GF-D8 (cell line): ENCODE measurements around the gene OGDH.
"Not testable (repeated sequence)": the region's sequence is repeated elsewhere in the genome, so short reads cannot be mapped to it uniquely, and the experiment has no call there.

Experiments used
- DNase-seq: peaks from one replicate; lab custom pipeline; 2025; lab: John Stamatoyannopoulos, UW

Gene OGDH

DNA sequence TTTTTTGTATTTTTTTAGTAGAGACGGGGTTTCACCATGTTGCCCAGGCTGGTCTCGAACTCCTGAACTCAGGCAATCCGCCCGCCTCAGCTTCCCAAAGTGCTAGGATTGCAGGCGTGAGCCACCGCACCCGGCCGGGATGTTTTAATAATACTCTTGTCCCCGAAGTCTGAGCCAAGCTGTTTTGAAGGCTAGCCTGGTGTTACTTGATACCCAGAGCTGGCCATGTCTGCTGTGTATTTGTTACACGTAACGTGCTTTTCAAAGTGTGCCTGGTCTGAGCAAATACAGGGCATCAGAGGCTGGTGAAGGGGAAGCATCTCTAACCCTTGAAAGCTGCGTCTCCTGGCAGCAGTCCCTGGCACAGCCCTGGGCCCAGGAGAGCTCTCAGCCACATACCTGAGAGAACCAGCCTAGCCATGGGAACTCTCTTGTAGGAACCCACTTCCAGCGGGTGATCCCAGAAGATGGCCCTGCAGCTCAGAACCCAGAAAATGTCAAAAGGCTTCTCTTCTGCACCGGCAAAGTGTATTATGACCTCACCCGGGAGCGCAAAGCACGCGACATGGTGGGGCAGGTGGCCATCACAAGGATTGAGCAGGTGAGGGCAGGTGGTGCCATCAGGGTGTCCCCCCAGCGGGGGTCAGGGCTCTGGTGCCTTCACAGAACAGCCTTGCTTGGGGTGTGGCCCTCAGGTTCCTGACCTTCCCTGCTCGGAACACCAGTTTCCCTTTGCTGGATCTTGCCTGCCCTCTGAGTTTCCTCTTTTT is 100.5 kb downstream of the OGDH start:
- no peak for DNase-seq

- no peak for DNase-seq
These were observed 101.3 kb downstream of the OGDH start for GRCh38 chr7:44707558-44708230.

DNA sequence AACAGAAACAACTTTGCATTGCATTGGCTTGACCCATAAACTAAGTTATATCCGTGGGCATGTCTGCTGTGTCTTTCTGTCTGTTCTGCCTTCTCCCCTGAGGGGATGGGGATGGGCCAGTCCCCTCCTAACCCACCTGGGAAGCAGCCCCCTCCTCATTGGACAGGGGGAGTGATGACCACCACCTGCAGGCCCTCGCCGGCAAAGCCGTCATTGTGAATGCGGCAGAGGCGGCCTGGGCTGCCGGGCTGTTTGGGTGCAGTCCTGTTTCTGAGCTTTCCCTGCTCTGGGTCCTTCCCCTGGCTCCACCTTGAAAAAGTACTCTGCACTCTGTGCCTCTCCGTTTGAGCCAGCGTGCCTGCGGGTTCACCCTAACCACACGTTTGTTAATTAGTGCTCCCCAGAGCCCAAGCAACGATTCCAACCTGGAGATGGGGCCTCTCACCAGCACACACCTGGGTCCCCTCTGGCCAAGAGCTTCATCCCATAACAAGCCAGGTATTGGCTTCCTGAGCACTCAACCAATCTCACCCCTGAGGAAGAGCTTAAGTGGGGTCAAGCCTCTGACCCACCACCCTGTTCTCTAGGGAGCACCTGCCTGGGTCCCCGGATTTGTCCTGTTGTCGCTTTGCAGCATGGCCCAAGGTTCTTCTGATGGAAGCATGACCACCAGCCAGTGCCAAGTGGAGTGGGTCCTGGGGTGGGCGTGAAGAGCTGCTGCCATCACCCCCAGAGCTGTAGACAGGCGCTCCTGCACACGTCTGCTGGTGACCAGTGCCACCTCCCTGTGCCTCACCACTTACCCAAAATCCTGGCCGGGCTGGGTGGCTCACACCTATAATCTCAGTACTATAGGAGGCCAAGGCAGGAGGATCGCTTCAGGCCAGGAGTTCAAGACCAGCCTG is 102.8 kb downstream of the OGDH start:
- no peak for DNase-seq

GRCh38 chr7:44709945-44710596 is 103.6 kb downstream of the OGDH start:
- DNase-seq: no peak

DNA sequence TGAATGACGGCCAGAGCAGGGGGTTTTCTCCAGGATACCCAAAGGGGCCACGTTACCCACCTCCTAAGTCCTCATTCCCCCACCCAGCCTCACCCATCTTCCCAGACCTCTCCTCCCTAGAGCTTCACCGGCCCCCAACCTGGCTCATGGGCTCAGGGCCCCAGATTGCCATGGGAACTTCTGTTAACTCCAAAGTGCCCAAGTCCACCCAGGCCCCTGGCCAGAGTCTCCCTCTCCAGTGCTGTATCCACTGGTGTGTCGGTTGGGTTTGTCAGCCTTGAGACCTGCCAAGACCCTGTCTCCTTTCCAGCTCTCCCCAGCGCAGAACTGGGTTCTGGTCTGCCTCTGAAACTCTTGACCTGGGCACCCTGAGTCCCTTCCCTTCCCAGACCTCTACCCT is 105.1 kb downstream of the OGDH start:
- DNase-seq: no peak

- no peak for DNase-seq
These were observed 105.6 kb downstream of the OGDH start for GRCh38 chr7:44712012-44712411.

DNA sequence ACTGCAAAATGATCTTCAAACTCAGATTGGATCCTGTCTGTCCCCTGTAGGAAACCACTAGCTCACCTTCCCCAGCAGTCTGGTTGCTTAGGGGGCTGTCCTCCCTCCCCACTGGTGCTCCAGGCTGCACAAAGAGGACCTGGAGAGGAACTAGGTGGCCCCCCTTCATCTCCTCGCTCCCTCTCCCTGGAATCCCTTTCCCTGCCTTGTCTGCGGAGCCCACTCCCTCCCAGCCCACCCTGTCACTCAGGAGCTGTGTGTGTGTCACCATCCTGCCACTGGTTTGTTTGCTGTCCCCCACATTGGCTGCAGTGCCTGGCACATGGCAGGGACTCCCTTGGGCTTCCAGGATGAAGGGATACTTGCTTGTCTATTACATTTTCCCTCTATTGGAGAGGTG is 106.7 kb downstream of the OGDH start:
- DNase-seq: no peak

DNA sequence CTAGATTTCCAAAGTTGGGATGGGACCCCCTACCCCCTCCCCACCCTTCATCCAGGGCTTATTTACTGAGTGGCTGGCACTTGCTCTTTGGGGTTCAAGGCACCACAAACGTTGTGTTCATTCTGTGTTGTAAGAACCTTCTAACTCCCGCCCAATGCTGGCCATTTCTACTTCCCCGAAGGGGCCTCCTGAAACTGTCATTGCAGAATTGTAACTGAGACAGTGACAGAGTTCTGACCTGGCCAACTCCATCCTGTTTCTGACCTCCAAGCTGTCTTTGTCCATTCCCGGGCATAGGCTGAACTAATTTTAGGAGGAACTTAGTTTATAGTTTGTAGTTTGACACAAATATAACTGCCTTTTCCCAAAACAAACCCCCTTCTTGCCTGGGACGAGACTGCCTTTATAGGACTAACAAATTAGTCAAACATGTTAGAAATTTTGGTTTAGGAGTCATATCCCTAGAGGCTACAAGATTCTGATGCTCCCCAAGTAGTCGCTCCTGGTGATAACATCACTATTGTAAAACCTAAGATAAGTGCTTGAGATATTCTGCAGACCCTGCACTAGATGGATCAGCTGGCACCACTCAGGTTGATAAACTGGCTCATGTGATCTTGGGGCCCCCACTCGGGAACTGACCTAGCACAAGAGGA is 107.4 kb downstream of the OGDH start:
- DNase-seq: no peak

DNA sequence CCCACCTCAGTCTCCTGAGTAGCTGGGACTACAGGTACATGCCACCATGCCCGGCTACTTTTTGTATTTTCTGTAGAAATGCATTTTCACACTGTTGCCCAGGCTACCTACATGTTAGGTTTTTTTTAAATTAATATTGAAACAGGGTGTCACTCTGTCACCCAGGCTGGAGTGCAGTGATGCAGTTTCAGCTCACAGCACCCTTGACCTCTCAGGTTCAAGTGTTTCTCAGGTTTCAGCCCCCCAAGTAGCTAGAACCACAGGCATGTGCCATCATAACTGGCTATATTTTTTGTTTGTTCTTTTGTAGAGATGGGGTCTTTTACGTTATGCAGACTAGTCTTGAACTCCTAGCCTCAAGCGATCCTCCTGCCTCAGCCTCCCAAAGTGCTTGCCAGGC is 109.8 kb downstream of the OGDH start:
- no peak for DNase-seq

GRCh38 chr7:44720301-44720700 is 113.9 kb downstream of the OGDH start:
- no peak for DNase-seq

- DNase-seq: no peak
These were observed 117.8 kb downstream of the OGDH start for GRCh38 chr7:44724276-44724675.

DNA sequence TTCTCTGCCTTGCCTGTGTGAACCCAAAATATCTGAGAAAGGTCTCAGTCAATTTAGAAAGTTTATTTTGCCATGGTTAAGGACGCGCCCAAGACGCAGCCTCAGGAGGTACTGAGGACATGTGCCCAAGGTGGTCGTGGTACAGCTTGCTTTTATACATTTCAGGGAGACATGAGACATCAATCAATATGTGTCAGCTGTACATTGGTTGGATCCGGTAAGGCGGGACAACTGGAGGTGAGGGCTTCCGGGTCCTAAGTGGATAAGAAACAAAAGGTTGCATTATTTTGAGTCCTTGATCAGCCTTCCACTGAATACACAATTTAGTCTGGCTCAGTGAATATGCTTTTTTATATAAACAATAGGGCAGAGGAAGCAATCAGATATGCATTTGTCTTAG is 119.8 kb downstream of the OGDH start:
- not testable (repeated sequence) for DNase-seq

DNA sequence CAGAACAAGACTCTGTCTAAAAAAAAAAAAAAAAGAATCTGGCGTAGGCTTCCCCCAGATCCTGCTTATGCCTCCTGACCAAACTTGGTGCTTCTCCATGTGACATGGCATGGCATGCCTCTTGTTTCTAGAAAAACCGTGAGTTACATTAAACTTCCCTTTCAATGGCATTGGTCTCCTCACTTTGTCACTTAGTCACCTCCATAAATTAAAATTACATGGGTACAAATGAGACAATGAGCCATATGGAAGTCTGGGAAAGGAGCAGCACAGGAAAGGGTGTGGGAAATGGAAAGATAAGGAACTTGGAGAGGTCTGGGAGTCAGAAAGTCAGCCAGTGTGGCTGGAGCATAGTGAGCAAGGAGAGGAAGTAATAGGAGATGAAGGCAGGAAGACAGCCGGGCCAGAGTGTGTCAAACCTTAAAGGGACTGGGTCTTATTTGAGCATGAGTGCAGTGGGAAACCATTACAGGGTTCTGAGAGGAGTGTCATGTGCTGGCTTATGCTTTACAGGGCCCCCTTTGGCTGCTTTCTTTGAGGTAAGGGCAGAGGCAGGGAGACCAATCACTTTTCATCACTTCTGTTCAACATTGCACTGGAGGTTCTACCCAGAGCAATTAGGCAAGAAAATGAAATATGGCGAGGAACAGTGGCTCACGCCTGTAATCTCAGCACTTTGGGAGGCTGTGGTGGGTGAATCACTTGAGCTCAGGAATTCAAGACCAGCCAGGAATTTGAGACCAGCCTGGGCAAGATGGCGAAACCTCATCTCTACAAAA is 120.9 kb downstream of the OGDH start:
- DNase-seq: no peak

DNA sequence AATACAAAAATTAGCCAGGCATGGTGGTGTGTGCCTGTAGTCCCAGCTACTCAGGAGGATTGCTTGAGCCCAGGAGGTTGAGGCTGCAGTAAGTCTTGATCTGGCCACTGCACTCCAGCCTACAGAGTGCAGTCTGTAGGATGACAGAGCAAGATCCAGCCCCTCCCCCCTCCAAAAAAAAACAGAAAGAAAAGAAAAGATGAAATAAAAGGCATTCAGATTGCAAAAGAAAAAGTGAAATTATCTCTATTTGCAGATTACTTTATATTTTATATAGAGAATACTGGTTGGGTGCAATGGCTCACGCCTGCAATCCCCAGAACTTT is 121.5 kb downstream of the OGDH start:
- no peak for DNase-seq

DNA sequence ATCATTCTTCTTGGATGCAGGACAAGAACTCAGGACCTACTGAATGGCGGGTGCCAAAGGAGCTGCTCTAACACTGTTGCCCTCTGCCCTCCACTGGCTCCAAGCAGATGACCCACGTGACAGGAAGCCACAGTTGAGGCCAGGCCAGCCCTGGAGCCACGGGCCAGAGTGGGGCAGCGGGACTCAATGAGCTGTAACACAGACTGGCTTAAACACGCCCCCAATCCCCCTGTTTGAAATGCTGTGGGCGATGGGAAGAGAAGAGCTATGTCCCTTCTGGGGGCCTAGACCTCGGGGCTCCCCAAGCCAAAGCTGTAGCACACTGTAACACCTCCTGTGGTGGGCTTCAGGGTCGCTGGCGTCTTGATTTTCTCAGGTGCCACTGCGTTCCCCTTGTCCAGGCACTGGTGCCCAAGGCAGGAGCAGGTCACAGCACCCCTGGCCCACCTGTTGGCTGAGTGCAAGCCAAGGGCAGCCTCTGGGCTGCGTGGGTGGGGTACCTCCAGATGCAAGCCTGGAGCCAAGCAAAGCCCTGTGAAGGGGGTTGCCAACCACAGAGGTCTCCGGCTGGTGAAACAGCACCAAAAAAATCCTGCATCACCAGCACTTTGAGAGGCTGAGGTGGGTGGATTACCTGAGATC is 123.6 kb downstream of the OGDH start:
- no peak for DNase-seq

- DNase-seq: not testable (repeated sequence)
These were observed 126.5 kb downstream of the OGDH start for GRCh38 chr7:44732971-44733370.

DNA sequence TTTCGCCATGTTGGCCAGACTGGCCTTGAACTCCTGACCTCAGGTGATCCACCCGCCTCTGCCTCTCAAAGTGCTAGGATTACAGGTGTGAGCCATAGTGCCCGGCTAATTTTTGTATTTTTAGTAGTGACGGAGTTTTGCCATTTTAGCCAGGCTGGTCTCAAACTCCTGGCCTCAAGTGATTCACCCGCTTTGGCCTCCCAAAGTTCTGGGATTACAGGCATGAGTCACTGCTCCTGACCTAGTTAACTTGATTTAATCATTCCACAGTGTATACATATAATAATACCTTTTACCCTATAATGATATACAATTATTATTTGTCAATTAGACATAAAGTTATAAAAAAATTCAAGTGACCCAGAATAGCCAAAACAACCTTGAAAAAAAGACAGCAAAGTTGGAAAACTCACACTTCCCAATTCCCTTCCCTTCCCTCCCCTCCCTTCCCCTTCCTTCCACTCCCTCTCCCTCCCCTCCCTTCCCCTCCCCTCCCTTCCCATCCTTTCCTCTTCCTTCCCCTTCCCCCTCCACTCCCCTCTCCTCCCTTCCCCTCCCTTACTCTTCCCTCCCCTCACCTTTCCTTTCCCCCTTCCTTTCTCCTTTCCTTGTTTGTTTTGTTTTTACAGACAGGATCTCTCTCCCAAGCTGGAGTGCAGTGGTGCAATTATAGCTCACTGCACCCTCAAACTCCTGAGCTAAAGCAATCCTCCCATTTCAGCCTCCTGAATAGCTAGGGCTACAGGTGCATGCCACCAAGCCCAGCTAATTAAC is 127.5 kb downstream of the OGDH start:
- no peak for DNase-seq

DNA sequence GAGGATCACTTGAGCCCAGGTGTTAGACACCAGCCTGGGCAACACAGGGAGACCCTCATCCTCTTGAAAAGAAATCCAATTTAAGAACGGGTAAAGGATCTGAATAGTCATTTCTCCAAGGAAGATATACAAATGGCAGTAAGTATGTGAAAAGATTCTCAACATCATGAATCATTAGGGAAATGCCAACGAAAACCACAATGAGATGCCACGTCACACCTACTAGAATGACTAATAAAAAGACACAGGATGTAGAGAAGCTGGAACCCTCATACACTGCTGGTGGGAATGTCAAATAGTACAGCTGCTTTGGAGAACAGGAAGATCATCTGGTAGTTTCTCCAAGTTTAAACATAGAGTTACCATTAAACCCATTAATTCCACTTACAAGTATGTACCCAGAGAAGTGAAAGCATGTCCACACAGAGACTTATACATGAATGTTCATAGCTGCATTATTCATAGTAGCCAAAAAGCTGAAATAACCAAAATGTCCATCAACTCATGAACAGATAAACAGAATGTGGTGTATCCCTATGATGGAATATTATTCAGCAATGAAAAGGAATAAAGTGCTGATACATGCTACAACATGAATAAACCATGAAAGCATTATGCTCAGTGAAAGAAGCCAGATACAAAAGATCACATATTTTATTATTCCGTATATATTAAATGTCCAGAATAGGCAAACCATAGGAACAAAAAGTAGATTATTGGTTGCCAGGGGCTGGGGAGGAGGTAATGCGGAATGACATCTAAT is 129.2 kb downstream of the OGDH start:
- DNase-seq: no peak

- no peak for DNase-seq
These were observed 130.5 kb downstream of the OGDH start for GRCh38 chr7:44736896-44737295.
